Left hindlimb (tissue), 1 donor: ENCODE data around the gene GMPR2.
"Not testable (repeated sequence)": the region's sequence is repeated elsewhere in the genome, so short reads cannot be mapped to it uniquely, and the experiment has no call there.

Experiments
- DNase-seq: peaks from one replicate; pipeline ENCODE4 v3.0.0-alpha.2; 2018

The GMPR2 gene

DNA sequence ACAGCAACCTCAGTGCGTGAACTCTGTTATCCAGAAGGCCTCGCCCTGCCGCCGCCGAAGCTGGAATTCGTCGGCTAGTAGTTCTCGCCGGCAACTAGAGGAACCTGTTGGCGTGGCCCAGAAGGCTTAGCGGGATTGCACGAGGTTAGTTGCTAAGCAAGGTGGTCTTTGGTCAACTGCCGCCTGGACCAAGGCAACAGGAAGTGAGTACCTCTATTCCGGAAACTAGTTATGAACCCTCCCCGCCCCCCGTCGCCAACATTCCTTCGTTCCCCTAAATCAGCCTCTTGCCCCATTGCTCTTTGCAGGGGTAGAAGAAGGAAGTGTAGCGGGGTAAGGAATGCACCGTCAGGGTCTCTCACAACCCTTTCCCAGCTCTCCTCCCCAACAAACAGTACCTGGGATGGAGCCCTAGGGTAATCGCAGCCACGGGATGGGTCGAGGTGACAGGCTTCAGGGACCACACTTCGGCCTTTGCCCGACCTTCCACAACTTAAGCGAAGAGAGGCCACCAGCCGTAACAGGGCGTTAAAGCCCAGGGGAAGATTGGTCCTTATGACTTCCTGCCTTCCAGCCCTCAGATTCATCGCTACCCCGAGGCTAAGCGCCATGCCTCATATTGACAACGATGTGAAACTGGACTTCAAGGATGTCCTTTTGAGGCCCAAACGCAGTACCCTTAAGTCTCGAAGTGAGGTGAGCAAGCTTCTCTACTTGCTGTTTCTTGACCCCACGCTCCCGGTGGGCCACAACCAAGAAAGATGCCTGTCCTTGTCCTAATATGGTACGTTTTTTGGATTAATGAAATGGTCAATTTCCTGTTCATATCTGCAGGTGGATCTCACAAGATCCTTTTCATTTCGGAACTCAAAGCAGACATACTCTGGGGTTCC, at the start of gene GMPR2:
TSS of gene GMPR2 (plus strand) at position 285 of the 893 bp plus-strand sequence. CDS start at position 610, 325 bp downstream.
- no peak for DNase-seq

DNA sequence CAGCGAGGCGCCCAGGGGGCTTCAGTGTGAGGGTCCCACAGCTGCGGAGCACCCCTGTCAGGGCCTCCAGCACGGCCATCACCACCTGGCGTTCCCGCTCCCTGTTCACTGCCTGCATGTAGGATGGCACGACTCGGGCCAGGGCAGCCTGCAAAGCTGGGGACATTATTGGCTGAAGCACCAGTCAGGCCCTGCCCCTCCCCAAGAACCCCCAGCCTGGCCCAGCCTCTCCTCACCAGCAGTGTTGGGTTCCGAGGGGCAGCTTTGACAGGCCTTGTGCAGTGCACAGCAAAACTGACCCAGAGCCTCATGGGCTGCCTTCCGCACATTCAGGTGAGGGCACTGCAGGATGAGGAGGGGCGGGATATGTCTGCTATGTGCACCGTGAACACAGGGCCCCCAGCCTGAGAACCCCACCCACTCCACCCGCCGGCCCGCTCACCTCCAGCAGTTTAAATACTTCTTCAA, 49.7 kb upstream of the GMPR2 start:
- DNase-seq, result no peak

DNA sequence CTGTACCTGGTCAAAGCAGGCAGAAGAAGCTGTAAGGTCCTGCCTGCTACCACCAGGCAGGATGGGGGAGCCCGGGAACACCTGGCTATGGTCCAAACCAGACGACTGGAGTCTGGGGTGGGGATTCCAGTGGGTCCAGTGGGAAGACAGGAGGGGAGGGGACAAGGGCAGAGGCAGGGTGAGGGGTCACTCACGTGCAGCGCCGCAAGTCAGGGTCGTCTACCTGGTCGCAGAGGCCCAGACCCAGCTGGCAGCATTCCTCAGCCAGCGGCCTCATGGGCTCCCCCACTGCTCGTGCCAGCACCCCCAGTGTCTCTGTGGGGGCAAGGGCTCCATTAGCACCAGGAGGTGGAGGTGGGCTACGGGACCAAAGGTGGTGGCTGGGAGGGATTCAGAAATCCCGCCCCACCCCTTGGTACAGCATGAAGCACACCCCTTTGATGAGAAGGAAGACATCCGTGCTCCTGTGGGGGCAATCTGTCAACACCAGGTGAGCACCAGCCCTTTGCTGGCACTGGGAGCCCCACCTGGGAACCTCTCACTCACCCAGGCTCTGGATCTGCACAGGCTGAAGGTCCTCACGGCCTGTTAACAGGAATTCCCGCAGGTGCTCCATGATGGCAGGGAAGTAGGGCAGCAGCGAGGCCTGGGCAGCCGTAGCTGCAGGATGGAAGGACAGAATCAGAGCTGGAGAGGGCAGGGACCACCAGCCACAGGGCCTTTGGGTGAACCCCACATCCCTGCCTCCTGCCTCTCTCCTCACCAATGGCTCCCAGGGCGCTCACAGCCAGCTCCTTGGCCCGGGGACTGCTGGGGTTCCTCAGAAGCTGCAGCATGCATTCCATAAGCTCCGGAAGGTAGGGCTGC, 48.4 kb upstream of the GMPR2 start:
- peak; percentile 28 for DNase-seq

DNA sequence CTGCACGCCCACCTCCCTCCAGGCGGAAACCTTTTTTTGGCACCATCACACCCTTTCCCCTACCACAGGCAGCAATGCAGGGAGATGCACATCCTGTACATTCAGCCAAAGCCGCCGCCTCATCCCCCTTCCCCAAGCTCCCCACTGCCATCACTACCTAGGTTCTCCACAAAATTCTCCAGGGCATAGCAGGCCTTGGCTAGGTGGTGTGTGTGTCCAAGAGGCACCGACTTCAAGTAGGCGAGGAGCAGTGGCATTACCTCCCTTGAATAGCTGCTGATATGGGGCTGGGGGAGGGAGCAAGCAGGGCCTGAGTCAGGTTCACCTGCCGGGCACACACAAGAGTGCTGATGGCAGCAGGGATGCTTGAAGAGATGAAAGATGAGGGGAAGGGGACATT, 47.7 kb upstream of the GMPR2 start:
- no peak for DNase-seq

DNA sequence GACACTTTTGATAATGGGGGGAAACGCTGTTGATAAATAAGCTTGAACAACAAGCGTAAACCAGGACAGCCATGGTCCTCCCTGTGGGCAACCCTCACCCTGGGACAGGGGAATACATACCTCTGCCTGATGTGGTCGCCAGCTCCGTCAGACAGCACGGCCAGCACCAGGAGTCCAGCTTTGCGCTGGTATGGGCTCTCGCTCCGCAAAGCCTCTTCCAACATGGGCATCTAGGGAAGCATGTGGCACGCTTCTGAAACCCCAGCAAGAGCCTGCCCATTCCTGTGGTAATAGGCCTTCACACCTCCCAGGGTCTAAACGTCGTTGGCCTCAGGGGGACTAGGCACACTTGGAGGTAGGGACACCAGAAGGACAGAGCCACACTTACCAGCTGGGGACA, 47.0 kb upstream of the GMPR2 start:
- no peak for DNase-seq

DNA sequence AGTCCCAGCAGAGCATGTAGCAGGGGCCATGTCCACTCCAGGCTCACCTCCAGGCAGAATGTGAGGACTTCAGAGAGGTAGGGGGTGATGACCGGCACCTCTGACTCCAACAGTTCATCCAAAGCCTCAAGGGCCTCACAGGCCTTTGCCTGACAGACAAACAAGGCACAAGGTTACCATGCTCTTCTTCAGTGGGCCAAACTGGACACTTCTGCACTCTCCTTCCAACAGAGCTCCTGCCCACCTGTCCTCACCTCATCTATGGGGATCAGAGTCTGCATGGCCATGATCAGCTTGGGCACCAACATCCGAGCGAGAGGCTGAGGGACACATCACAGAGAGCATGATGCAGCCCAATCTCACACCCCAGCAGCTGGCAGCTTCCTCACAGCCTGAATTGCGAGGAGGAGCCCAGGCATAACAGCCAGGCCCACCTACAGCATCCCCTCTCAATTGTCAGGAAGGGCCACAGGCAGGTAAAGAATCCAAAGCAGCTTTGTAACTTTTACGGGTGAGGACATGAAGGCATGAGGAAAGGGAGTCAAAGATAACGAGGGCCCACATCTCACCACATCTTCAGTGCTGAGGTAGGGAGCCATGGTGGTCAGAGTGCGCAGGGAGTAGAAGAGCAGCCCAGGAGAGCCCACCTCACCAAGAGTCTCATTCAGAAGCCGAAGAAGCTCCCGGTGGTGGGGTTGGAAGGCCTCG, 45.7 kb upstream of the GMPR2 start:
- DNase-seq, result no peak

DNA sequence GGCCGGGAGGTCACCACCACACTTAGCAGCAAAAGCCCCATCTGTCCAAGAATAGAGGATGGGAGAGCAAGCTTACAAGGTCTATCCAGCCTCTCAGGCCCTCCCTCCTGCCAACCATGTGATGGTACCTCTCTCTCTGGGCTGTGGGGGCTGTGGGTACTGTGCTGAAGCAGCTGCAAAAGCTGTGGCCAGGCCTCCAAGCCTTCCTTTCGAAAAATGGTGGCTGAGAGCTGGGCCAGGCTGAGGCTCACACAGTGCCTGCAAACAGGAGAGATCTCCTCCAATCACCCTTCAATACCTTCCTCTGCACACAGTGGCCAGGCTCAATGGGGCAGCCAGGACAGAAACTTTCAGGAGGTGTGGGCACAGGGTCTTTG, 45.2 kb upstream of the GMPR2 start:
- DNase-seq, result no peak

DNA sequence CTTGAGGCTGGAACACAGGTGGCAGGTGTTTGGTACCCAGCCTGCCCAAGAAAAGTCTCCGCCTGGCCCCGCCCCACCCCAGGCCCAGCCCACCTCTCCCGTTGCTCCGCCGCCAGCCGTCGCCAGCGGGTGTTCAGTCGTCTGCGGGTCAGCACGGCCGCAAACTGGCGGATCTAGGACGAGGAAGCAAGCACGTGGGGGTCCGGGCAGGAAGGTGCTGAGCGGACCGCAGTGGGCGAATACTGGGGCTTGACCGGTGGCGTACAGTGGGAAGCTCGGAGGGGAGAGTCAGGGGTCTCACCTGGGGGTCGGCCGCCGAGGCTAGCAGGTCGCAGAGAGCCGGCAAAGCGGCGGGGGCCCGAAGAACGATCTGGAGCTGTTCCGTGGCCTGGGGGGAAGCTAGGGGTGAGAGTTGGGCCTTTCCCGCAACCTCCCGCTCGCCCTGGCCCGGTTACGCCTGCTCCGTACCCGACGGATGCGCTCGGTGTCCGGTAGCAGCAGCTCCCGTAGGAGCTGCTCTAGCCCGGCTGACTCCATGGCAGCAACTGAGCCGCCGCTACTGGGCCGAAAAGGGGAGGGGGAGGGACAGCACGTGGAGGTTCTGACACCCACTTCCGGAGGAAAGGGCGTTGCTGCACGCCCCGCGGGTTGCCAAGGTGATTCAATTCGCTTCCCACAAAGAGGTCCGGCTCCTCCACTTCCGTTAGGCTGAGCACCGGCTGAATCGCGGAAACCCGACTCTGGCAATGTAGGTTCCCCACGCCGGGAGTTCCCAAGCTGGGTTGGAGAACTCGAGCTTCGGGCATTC, 44.3 kb upstream of the GMPR2 start, which contains the start of gene IPO4:
TSS of gene IPO4 (minus strand) at position 566 of the 808 bp plus-strand sequence. CDS start at position 537, 29 bp downstream.
- DNase-seq, result peak; percentile 96

DNA sequence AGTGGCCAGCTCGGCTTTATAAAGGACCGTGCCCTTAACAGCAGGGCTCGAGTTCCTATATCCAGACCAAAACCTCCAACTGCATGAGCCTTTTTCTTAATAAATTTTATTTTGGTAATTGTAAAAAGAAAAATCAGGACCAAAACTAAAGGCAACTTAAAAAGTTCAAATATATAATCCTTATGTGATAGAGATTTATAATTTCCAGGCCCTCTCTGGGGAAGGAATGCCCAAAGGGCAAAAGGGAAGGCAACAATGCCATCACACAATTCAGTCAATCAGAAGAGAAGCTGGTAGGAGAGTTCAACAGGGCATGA, 43.7 kb upstream of the GMPR2 start:
- no peak for DNase-seq

DNA sequence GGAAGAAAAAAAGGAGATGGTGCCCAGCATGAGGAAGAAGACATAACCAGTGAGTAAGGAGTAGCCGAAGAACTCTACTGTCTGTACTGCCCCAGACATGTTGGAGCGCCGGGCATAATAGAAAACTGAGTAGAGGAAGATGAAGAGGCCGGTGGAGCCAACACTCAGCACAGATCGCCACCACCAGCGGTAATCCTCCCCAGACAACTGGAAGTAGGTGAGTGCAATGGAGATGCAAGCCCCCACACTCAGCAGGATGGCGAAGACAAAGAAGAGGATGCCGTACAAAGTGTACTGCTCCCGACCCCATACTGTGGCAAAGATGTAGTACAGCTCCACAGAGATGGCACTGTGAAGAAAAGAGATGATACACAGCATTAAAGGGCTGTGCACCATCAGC, 43.3 kb upstream of the GMPR2 start:
- no peak for DNase-seq

DNA sequence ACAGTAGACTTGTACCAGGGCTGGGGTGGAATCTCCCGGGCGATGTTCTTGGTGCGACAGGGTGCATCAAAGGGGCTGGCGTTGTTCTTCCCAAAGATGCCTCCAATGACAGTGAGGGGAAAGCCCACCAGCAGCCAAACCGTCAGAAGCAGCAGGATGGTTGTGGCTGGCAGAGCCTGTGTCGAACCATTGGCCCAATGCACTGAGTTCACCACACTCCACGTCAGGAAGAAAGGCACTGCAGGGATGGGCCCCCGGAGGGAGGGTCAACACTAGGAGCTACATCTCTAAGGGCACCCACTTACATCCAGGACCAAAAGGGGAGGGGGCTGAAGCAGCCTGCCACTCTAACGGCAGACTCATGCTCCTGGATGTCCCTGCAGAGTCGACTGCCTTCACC, 42.3 kb upstream of the GMPR2 start:
- DNase-seq, result no peak

DNA sequence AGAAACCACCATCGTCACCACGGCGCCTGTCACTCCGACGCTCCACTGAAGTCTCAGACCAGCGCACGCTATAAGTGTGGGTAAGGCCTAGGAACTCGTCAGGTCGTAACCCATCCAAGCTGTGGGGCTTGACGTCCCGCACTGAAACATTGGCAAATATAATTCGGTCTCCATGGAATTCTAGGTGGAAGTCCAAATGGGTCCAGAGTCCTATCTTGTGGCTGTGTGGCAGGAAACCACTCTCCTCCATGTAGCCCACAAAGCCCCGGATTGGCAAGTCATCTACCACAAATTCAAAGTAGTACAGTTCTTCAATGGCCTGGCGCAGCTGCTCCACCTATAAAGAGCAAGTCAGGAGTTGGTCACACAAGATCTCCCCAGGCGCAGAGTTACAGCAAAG, 39.8 kb upstream of the GMPR2 start:
- DNase-seq, result no peak

DNA sequence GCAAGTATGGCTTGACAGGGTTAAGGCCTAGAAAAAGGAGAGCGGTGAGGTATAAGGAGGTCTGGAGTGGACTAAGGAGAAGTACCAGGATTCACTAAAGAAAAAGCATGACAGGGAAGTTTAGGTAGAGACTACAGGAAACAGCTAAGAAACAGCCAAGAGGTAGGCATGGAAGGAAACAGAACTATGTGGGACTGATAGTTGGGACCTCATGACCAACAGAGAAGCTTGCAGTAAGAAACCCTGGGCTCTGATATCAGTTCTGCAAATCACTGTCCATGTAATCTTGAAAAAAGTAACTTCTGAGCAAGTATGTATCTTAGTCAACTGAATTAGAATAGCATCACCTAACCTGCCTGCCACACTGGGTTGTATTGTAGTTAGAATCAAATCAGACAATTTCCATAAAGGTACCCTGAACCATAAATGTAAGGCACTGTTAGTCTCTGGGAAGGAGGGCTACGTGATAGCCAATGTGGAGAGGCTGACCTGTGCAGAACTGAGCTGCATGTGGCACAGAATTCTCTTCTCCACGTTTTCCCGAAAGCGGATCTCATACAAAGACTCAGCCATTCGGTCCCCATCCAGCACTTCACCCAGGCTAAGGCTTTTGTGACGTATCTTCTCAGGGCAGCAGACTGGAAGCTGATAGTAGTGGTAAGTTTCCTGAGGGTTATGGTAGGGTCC, 38.4 kb upstream of the GMPR2 start:
- DNase-seq, result peak; percentile 14

DNA sequence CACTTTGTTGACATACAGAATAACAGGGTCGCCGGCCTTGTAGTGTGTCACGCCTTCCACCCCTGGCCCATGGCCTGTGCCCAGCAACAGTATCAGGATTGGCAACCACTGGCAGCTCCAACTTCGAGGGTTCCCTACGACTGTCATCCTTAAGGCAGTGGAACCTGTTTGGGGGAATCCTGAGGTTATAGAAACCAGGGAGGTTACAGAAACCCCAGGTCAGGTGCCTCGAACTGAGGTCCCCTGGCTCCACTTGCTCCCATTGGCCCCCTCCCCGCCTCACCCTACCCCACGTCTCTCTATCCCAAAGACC, 37.9 kb upstream of the GMPR2 start:
- peak; percentile 29 for DNase-seq

DNA sequence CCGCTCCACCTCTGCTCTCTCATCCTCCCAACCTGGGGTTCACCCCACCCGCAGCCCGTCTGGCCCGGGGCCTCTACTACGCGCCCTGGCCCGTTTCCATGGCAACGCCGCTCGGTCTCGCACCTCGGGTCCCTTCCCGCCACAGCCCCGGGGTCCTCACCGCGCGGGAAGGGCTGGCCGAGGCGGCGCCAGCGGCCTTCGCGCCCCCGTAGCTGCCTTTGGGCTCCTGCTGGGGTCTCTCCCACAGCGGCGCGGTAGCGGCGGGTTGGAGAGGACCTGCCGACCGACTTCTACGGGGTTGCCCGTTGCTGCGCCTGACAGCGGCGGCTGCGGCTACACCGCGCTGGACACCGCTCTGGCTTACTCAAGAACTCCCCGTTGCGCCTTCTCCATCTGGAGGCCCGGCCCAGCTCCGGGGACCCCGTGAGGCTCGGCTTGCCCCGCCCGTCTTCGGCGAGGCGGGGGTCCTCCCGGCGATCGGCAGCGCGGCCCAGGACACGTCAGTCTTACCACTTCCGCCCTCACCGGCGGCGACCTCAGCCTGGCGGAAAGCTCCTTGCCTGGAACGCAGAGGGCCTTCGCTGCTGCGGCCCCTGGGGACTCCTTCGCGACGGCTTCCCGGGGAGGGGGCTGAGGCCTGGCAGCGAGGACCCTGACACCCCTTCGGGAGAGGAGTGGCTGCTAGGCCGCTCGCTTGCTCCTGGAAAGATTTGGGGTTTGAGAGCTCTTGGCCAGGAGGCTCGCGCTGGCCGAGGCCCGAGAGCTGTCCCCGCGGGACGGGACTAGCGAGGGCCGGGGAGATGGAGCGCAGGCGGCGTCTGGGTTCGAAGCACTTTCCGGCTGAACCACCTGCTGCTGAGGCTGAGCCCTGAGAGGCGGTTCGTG, 37.3 kb upstream of the GMPR2 start, which contains the start of gene TM9SF1:
TSS of gene TM9SF1 (minus strand) at position 256 of the 885 bp plus-strand sequence. CDS start 422 bp downstream, outside the sequence.
- peak; percentile 93 for DNase-seq

DNA sequence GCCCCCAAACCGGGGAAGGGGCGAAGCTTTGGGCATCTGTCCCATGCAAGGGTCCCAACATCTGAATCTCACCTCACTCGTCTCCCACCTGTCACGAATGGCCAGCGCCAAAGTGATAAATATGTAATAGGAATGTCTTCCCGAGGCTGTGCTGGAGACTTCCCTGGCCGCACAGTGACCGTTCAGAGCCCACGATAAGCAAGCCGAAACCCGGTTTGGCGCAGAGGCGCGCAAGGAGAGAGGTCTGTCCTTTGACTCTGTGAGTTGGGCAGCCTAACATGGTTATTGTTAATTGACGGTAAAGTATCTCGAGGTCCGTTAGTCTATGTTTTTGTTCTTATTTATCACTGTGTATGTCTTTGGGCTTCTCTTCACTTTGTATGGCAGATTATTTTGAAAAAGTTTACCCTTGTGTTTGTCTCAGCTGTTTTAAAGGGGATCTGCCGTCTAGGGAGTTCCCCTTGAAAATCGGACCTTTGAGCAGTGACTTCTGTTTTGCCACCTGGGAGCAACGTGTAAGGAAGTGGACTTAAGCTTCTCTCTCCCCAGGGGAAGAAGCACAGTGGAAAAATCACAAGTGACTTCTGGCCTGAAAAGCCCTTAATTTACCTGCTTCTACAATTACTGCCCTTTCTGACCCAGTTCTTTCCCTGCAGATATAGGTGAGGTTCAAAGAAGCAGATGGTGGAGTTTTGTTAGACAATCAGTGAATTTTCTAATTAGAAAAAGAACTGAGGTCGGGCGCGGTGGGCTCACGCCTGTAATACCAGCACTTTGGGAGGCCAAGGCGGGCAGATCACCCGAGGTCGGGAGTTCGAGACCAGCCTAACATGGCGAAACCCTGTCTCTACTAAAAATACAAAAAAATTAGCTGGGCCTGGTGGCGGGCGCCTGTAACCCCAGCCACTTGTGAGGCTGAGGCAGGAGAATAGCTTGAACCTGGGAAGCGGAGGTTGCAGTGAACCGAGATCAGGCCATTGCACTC, 36.4 kb upstream of the GMPR2 start:
- DNase-seq, result no peak

DNA sequence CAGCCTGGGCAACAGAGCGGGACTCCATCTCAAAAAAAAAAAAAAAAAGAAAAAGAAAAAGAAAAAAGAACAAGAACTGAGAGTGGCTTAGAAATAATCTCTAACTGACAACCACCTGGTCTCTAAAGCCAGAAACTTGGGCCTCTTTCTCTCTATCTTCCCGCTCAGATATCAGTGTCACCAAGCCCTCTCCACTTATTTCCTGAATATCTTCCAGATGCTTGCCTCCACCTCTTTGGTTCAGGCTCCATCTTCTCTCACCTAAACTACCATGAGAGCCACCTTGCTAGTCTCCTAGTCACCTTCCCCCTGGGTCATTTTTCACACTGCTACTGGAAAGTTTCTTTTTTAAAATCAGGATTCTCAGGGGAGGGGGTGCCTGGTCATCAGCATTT, 35.7 kb upstream of the GMPR2 start:
- no peak for DNase-seq

DNA sequence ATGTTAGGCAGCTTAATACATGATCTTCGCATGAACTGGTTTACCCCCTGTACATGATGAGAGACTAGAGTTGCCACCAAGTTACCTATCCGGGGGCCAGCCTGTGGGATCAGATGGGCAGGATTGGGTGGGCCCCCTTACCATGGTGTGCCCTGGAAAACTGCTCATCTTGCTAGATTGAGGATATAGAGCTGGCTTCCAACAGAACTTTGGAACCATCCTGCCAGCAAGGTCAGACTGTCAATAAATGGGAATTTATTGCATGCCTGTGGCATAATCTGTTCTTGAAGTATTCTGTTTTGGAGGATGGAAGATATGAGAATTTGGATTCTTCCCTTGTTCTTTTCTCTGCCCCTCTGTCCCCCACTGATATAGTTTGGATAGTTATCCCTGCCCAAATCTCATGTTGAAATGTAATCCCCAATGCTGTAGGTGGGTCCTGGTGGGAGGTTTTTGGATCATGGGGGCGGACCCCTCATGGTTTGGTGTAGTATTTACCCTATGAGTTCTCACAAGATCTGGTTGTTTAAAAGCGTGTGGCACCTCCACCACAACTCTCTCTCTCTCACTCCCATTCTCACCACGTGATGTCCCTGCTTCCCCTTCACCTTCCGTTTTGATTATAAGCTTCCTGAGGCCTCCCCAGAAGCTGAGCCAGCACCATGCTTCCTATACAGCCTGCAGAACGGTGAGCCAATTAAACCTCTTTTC, 33.8 kb upstream of the GMPR2 start:
- DNase-seq, result no peak

DNA sequence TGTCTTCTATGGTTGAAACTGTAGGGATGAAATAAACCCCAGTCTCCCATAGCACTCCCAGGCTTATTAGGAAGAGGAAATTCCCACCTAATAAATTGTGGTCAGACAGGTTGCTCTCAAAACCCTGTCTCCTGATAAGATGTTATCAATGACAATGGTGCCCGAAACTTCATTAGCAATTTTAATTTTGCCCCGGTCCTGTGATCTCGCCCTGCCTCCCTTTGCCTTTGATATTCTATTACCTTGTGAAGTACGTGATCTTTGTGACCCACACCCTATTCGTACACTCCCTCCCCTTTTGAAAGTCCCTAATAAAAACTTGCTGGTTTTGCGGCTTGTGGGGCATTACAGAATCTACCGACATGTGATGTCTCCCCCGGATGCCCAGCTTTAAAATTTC, 30.2 kb upstream of the GMPR2 start:
- not testable (repeated sequence) for DNase-seq
